ENCODE data around the gene HEBP1.

Gene HEBP1

DNA sequence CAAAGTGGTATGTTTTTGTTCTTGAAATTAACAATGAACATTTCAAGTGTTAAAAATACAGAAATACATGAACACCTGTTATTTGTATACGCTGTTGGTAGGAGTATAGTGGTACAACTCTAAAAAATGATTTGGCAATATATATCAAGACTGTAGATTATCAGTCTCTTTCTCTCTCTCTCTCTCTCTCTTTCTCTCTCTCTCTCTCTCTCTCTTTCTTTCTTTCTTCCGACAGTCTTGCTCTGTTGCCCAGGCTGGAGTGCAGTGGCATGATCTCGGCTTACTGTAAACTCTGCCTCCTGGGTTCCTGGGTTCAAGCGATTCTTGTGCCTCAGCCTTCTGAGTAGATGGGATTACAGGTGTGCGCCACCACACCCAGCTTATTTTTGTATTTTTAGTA is 12.6 kb downstream of the HEBP1 start:
- no peak for DNase-seq

DNA sequence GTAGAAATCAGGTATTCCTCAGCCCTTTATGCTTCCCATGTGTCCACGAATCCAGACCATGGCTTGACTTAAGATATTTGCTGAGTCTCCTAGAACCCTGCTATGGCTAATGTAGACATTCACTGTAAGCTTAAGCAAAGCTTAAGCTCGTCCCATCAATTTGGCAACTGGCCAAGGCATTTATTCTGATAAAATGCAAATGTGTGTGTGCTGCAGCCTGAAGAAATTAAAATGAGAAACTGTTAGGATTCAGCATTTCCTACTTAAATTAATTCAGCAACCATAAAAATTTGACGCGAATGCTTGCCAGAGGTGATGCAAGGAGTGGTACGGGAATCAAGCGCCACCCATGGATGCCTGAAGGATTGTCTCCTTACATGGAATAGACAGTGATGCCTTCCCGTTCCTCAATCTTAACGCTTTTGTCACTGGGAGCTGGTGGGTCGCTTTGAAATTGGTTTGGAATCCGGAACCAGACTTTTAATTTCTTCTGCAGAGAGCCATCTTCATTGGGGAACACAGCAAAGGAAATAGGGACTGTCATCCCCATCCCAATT is 13.2 kb downstream of the HEBP1 start:
- DNase-seq, result no peak

DNA sequence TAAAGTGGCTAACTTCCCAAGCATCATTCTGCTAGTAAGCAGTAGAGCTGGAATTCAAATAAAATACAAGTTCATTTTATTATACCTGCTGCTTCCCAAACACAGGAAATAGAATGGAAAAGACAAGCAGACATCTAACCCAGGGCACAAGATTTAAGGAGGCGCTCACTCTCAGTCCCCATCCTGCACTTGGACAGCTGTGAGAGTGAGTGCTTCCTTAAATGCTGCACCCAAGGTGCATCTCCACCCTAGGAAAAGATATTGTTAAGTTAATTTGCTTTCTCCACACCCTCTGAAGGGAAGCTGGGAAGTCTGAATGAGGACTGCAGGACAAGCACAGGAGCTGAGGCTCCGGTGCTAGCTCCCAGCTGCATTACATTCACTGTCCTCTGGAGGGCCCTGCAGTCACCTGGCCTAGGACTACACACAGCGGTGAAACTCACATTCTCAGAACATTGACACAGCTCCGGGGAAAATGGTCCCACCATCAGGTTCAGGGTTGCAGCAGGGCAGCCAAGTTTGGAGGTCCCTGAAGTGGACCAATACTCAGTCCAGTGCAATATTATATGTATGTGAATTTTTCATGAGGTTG is 14.2 kb downstream of the HEBP1 start:
- no peak for DNase-seq

DNA sequence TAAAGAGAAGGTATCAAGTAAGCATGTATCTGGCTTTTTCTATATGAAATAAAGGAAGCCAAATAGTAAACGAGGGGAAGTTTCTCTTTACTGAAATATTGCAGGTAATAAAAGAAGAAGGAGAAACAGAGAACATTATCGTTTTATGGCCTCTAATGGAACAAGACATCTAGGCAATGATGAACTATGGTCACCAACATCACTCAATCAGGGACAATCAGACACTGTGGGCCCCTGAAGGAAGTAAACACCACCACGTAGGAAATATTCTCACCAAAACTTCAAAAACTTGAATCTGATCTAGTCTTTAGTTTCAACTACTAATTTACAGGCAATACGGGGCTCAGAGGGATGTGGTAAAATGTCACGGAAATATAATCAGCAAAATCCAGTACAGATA is 15.9 kb downstream of the HEBP1 start:
- DNase-seq, result no peak

DNA sequence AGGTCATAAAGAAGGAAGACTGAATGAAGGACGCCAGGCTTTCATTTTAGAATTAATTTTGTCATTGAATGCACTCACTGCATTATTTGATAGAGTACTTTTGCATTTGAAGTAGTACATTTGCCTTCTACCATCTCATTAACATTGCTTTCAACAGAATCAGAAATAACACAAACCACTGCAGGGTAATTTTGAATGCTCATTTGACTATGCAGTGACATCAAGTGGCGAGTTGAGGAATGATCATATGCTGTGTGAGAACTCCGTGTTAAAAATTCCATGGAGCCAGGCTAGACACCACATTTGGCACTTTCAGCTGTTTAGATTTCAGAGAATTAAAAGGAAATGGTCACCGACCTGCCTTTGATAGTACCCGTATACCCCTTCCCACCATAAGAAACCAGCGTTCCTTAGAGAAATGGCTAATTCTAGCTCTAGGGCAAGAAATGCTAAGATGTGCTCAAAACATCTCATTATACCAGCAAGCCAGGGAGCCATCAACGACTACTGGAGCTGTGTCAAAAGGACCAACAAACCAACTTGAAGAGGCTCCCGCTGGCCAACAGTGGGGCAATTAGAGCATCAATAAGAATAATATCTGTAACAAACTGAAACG is 16.5 kb downstream of the HEBP1 start:
- DNase-seq, result no peak

DNA sequence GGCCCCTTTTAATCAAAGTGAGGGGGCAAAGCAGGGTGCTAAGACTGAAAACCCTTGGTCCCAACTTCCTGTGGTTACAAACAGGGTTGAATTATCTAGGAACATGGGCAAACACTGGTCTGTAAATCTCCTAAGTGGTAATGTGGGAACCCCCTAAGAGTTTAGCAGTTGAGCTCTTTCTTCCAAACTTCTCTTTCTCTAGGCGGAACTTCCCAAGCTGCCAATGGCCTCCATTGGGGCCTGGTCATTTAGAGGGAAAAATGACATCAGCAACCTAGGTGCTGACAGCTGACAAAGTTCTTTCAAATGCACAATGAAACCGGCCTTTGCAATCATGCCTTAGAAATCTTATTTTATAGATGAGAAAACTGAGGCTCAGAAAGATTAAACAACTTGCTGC is 17.7 kb downstream of the HEBP1 start:
- DNase-seq, result no peak

DNA sequence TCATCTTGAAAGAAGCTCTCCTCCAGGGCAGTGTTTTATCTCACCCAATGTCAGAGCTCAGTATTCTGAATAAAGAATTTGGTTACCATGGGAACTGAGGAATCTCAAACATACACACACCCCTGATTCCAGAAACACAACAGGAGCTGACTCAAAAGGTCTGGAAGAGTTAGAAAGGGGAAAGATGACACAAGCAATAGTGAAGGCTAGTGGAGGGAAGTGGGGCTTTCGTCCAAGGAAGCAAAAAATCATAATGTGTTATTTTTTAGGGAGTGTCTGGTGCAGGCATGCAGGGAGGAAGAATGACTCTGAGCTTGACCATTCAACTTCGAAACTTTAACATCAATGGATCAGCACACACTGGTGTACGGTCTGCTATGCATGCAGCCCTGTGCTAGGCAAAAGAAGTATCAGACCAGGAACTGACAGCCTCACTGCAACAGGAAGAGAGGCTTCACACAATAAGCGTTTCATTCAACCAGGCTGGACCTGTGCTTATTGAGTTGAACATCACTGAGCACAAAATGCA is 20.3 kb downstream of the HEBP1 start:
- DNase-seq, result no peak

DNA sequence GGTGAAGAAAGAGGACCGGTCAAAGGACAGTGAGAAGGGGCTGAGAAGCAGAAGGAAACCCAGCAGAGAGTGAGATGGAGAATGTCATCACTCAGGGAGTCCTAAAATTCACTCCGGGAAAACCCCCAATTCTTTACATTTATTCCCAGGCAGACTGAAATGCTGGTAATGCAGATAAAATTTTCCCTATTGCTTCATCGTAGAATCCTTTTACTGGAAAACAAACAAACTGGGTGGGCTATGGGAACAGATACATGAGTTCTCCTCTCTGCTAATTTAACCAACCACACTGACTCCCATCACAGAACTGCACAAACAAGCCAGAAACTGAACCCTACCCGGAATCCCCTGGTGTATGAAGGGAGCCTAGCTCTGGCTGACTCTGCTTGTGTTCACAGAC is 20.9 kb downstream of the HEBP1 start:
- no peak for DNase-seq

DNA sequence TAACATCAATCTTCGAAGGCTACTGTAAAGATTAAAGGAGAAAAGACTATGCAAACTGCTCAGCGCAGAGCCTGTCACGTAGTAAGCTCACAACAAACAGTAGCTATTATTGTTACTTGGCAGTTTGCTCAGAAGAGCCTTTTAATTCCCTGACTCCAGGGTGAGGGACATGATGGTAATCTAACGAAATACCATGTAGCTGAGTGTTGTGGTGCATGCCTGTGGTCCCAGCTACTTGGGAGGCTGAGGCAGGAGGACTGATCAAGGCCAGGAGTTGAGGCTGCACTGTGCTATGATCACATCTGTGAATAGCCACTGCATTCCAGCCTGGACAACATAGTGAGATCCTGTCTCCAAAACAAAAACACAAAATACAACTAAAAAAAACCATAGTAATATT is 22.8 kb downstream of the HEBP1 start:
- DNase-seq, result no peak

DNA sequence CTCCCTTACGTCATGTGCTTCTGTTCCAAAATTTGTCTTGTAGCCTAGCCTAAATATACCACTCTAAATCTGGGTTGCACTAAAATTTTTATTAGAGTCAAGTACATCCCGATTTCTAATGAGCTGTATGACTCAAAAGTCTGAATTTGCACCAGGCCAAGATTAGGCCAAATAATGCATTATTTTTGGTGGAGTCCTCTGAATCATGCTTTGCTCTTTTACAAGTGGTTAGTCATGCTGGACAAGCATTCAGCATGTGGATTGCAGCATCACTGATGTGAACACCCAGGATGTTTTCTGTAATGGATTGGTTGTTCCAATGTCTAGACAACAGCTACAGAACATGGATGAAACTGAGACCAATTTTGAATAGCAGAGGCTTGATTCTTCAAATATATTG is 23.7 kb downstream of the HEBP1 start:
- DNase-seq, result no peak

DNA sequence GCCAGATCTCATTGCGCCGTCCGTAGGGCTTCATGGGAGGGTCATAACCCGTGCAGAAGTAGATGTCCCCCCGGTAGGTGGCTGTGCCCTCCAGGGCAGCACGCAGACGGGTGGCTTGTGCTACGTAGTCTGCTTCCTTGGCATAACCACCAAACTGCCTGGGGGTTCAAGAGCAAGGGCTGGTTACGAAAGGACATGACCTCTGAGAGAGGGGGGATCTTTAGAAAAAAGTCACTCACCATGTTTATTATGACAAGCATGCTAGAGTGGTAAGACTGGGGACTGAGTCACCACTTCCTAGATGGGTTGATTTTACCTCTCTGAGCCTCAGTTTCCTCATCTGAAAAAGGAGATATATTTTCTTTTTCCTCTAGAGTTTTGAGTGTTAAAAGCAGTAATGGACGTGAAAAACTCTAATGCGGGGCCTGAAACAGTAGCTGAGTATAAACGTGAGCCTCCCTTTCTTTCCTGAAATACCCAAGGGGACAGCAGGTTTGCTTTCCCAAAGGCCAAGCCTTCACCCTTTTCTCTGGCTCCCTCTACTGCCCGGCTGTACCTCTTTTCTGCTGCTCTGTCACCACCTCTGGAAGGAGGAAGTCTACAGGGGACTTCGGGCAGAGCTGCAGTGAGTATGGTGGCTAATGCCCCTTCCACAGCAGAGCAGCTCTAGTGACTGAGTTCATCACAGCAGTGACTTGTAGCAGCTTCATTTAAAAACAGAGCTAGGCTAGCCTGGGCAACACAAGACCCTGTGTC is 24.6 kb downstream of the HEBP1 start:
- DNase-seq, result no peak

DNA sequence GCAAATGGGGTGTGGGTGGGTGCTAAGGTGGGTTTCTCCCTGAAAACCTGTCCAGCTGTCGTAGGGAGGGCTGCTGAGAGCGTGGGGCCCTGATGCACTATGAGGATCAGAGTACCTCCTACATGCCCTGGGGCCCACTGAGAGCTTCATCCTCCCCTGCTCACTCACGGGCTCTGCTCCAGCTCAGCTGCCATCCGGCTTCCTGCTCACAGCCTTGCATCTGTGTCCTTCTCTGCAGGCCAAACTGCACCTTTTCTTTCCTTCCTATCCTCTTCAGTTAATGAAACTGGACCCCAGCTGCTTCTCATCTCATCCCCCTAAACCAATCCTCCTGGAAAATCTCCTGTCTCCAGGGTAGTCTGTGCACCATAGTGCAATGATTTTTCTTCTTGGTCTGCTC is 25.9 kb downstream of the HEBP1 start:
- no peak for DNase-seq

DNA sequence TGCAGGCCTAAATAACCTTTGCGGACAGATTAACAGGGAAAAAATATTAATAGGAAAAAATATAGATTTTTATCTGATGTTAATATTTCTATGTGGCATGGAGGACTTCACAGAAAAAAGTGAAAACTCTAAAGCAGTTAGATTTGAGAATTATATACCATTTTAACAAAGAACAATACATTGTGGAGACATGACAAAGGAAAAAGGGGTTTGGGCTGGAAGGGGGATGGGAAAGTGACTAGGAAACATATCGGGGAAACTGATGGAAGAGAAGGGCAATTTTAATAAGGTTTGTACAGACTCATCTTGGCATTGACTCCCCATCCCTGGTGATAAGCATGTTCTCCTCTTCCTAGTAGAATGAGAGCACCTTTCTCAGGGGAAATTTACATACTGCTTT is 27.0 kb downstream of the HEBP1 start:
- DNase-seq, result no peak

DNA sequence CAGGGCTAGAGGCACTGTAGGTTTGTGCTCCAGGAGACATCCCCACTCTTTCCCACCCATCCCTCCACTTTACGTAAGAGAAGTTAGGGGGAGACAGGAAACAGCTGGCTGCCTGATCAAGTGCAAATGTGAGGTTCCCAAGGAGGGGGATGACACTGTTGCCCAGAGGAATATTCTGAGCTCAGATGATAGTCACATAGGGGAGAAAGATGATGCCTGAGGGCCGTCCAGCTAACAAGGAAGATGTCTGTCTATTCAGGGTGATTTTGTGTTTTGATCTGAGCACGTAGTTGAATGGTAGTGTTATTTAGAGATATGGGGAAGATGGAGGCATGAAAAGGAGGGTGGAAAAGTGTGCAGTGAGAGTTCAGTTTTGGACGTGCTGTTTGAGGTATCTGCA is 34.2 kb downstream of the HEBP1 start:
- DNase-seq, result no peak

DNA sequence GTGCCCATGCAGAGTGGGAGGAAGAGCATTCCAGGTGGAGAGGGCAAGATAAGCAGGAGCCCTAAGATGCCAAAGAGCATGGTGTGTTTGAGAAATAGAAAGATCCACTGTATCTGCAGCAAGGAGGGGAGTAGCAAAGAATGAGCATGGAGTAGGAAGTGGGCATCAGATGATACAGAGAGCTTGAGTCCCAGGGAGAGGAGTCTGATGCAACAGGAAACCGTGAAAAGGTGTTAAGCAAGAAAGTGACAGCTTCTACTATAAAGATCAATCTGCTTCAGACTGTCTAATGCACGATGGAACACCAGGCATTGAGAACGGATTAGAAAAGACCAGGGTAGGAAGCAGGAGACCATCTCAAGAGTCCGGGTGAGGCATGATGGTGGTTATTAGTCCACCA is 35.8 kb downstream of the HEBP1 start:
- no peak for DNase-seq

DNA sequence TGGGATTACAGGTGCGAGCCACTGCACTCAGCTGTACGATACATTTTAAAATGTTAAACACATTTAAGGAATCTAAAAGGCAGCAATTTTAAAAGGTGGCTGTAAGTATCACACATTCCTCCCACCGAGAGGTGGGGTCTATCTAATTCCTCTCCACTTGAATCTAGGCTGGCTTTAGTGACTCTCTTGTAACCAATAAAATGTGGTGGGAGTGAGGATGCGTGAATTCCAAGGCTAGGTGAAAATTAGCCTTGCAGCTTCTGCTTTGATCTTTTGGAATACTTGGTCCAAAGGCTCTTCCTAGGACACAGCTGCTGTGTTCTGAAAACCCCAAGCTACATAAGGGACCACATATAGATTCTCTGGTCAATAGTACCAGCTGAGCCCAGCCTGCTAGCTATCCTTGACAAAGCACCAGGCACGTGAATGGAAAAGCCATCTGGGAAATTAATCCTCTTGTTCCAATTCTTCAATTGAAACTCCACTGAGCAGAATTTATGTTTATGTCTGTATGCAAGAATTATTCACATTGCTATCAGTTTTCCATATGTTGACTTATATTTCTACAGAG is 39.3 kb downstream of the HEBP1 start:
- DNase-seq, result no peak

DNA sequence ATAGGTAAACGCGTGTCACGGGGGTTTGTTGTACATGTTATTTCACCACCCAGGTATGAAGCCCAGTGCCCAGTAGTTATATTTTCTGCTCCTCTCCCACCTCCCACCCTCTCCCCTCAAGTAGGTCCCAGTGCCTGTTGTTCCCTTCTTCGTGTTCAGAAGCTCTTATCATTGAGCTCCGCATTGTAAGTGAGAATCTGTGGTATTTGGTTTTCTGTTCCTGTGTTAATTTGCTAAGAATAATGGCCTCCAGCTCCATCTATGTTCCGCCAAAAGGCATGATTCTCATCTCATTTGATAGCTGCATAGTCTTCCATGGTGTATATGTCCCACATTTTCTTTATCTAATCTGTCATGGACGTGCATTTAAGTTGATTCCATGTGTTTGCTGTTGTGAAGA is 41.2 kb downstream of the HEBP1 start:
- DNase-seq, result no peak

DNA sequence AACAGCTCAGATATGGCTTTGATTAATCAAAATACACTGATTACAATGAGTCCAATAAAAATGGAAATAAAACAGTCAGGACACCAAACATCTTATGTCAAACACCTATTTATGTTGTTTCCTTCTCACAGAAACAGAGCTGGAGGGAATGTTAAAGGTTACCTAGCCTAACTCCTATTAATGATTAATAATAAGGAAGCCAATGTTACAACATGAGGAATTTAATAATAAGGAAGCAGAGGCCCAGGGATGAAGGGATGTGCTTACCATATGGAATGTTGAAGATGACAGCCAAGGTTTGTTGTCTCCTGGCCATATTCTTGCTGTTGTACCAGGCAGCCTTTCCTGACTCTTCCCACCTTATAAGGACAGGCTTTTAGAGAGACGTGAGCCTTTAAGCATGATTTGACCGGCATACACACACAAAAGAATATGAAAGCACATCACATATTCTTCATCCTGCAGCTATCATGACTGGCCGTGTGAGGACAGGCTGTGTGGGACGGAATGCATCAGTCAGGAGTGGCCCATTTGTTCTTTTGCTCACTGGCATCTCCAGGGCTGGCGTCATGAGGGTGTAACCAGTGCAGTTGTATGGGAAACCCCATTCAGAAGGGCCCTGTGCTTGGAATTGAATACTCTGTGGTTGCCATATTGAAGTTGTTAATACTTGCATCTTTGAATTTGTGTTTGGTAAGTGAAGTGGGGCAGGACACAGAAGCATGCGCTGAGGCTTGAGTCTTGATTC is 45.0 kb downstream of the HEBP1 start:
- no peak for DNase-seq

DNA sequence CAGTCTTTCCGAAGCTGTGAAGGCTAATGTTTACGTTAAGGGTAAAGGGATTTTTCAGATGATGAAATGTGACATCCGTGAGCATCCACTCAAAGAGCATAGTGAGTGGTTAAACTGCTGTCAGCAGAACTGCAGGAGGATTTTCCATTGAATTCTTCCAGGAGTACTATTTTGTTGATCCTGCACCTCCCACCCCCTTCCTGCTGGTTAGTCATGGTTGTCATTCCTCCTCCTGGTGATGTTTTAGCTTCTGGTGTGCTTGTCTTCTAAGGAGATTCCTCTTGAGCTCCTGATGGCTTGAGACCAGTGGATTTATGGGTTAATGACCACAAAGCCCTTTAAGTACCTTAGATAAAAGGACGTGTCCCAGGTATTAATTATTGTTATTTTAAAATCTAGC is 45.7 kb downstream of the HEBP1 start:
- DNase-seq, result no peak

DNA sequence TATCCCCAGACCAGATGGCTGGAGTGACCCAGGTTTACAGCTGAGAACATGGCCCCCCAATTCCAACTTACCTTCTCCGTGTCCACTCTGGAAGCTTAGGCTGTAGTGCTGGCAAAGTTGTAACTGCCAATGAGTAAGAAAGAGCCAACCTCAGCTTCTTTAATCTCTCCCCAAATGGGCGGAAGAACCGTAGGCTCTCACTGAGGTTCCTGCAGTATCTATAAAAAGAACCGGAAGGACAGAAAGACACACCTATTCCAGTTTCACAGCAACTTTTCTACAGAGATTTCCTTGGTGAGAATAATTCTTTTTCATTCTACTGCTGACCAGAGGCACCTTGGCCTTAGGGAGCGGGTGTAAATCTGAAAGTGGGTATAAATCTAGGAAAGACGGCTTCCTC is 48.0 kb downstream of the HEBP1 start, which contains the start of gene GPRC5D:
Gene GPRC5D (minus strand): TSS at position 135 of the 400 bp plus-strand sequence. CDS start 1,786 bp downstream, outside the sequence.
- no peak for DNase-seq

DNA sequence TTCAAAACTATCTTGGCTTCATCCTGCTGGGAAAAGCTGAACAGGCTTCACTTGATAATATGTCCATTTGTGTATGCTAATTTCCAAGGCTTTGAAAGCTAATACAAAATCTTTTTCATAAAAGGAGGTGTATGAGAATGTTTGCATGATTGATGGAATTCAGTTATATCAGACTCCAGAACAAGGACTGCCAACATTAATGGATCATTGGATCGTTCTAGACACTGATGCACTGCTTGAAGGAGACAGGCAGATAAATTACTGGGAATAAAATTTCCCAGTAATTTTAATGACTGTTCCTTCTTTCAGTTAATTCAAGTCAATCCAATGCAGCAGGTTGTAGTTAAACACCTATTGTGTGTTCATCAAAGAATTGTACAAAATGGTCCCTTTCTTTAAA is 48.6 kb downstream of the HEBP1 start:
- no peak for DNase-seq

DNA sequence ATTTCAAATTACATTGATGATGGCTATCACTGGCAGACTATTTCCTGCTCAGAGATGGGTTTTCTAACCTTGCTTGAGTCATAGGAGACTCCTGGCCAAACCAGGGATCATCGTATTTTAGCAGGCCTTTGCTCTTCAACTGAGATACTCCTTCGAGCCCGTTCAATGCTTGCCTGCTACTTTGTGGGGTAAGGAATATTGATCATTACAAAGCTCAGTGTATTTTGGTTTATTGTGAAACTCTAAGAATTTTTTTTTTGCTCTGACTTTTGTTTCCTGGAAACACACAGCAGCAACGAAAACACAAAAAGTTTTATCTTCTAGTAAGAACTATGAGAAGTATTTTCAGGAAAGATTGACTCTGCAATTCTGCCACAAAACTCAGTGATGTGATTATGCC is 52.2 kb downstream of the HEBP1 start:
- no peak for DNase-seq
